Gastrocnemius medialis (tissue), 4 donors: ENCODE measurements around the gene PLA2G3. TPM values are rescaled to one million over a fixed set of nuclear protein-coding genes. Genes with fewer than 3 reads are reported as not detected.

ENCODE experiments used
- ATAC-seq, 2 donors: fragments of 150-250 bp; one replicate each; pipeline ENCODE4 v1.9.1; 2016
- DNase-seq, 2 donors: peaks; one replicate each; pipeline ENCODE4 v3.0.0-alpha.2; 2019
- H3K27ac ChIP-seq, 4 donors: fragments of 200-600 bp; sonication (generic); 1 replicate in 1 of 4; 2 replicates in 3 of 4; pipeline ENCODE4 v1.5.1; 2016 to 2018; ENCODE audit warnings: mild to moderate bottlenecking in 2 of 4, moderate library complexity in 1 of 4
- H3K27me3 ChIP-seq, 3 donors: fragments of 200-600 bp; sonication (generic) in 2 of 3; 1 replicate in 1 of 3; 2 replicates in 2 of 3; pipeline versions ENCODE4 v1.5.1 to v1.6.0; 2016 to 2019; ENCODE audit warnings: mild to moderate bottlenecking in 1 of 3, moderate library complexity in 1 of 3
- H3K36me3 ChIP-seq, 2 donors: fragments of 200-600 bp; sonication (generic) in 1 of 2; one replicate each; pipeline ENCODE4 v1.5.1; 2017 to 2018
- H3K4me1 ChIP-seq, 2 donors: fragments of 200-600 bp; sonication (generic) in 1 of 2; one replicate each; pipeline ENCODE4 v1.5.1; 2016 to 2017; ENCODE audit warnings: mild to moderate bottlenecking in 2 of 2
- H3K4me3 ChIP-seq, 4 donors: fragments of 200-600 bp; sonication (generic) in 3 of 4; 1 replicate in 1 of 4; 2 replicates in 3 of 4; pipeline ENCODE4 v1.5.1; 2016 to 2019; ENCODE audit warnings: mild to moderate bottlenecking in 2 of 4
- H3K9me3 ChIP-seq, 3 donors: fragments of 200-600 bp; sonication (generic) in 2 of 3; 1 replicate in 1 of 3; 2 replicates in 2 of 3; pipeline ENCODE4 v1.5.1; 2016 to 2019
- CTCF ChIP-seq, 5 experiments: fragments of 450-650 bp in 3 of 5; fragments of 200-600 bp in 2 of 5; sonication (generic) in 2 of 5; IDR thresholded peaks in 4 of 5; conservative IDR thresholded peaks in 1 of 5; 1 replicate in 4 of 5; 2 replicates in 1 of 5; pipeline ENCODE4 v1.5.1; 2016 to 2019; ENCODE audit warnings: antibody characterized with exemption in 5 of 5, mild to moderate bottlenecking in 3 of 5, moderate library complexity in 3 of 5
- POLR2A ChIP-seq, 2 donors: fragments of 450-650 bp; IDR thresholded peaks; one replicate each; pipeline ENCODE4 v1.6.1; 2017; ENCODE audit warnings: antibody characterized with exemption in 2 of 2, mild to moderate bottlenecking in 2 of 2, moderate library complexity in 2 of 2
- in situ Hi-C, 4 donors: fragments of 200-750 bp; cut with MboI; loops; one replicate each; pipeline versions ENCODE4 v1.15.0 to v1.8.0; 2017; ENCODE audit warnings: low sequenced_read_pairs in 4 of 4
- intact Hi-C: fragments of 100-400 bp; cut with DNase I; formaldehyde crosslinking; loops from one replicate; pipeline ENCODE4 v1.15.1; 2023; ENCODE audit warnings: low total_unique reads
- total RNA-seq, 4 donors: library from RNA; depleted of rRNA; stranded (reverse); fragments of >200 nt; gene quantifications; one replicate each; pipeline versions ENCODE4 v1.1.0 to v1.2.3, GENCODE V29; 2016

Gene PLA2G3
- total RNA-seq, 4 donors from 2014 or later = not detected

DNA sequence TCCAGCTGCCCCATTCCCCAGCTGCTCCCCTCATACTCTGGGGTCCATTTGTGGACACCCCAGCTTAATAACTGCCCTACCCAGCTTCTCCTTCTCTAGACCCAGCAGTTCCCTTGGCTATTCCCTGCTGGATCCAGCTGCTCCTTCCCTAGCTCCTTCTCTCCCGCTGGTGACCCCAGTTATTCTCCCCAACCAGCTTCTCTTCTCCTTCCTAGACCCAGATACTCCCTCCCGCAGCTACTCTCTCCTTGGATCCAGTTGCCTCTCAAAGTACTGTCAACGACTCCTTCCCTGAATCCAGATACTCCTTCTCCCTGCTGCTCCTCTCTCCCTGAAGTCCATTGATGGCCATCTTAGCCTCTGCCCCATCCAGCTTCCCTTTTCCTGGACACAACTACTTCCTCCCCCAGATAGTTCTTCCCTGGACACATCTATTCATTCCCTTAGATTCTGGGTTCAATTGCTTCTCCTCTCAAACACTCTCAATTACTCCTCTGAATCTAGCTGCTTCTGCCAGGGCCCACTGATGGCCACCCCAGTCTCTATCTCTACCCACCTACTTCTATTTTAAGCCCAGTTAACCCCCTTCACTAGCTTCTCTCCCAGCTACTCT, 44.6 kb downstream of the PLA2G3 start:
- Histone ChIP-seq H3K9me3 (no peaks in the 10 kb centered on the region), H3K27ac (peak overlapping the region; percentile 93 to 98 (median 95)), H3K27me3 (no peaks in the 10 kb centered on the region), H3K4me1 (peaks cover 48 to 72% of the 10 kb centered on the region in 2 donors), H3K4me3 (no peak overlapping the region), H3K36me3 (peaks cover 0 to 62% of the 10 kb centered on the region in 2 donors)
- no peak for ATAC-seq
- no peak for DNase-seq
- in situ Hi-C loops = loop anchor here in 1 of 4 donors (10.0 kb wide), 1 partner anchor 139 kb away; no protein-coding TSS in a partner anchor
- TF ChIP-seq POLR2A (IDR thresholded peaks at IDR 0.05) (no peak), CTCF (IDR thresholded peaks at IDR 0.05 in 4 of 5, conservative IDR thresholded peaks at IDR 0.05 in 1 of 5) (no peak)
- intact Hi-C loops = no loop called here

- in situ Hi-C loops (loop anchor here in 2 of 4 donors (5.0 to 10.0 kb wide), 3 partner anchors 53 to 140 kb away; no protein-coding TSS in a partner anchor), intact Hi-C loops (no loop called here)
- DNase-seq = no peak
- no peaks in the 10 kb centered on the region for H3K27me3 ChIP-seq
- H3K36me3 ChIP-seq = peaks cover 0 to 54% of the 10 kb centered on the region in 2 donors
- peak overlapping the region; percentile 93 to 98 (median 95) for H3K27ac ChIP-seq
- peaks cover 47 to 72% of the 10 kb centered on the region in 2 donors for H3K4me1 ChIP-seq
- no peak for ATAC-seq
- no peaks in the 10 kb centered on the region for H3K9me3 ChIP-seq
- no peak for TF ChIP-seq POLR2A (IDR thresholded peaks at IDR 0.05)
- H3K4me3 ChIP-seq = peak overlapping the region in 1 of 4 donors; percentile 62
These were observed 45.6 kb downstream of the PLA2G3 start for GRCh38 chr22:31094741-31095140.

GRCh38 chr22:31094021-31094551, 46.2 kb downstream of the PLA2G3 start:
- Histone ChIP-seq H3K4me3 (peak overlapping the region; percentile 53 to 62 (median 59)), H3K36me3 (peaks cover 0 to 47% of the 10 kb centered on the region in 2 donors), H3K27ac (peak overlapping the region; percentile 93 to 98 (median 95)), H3K4me1 (peaks cover 40 to 72% of the 10 kb centered on the region in 2 donors), H3K9me3 (no peaks in the 10 kb centered on the region), H3K27me3 (no peaks in the 10 kb centered on the region)
- TF ChIP-seq CTCF (IDR thresholded peaks at IDR 0.05 in 4 of 5, conservative IDR thresholded peaks at IDR 0.05 in 1 of 5) (no peak), POLR2A (IDR thresholded peaks at IDR 0.05) (no peak)
- DNase-seq = peak; percentile 78 to 92
- intact Hi-C loops (no loop called here), in situ Hi-C loops (loop anchor here in 2 of 4 donors (5.0 to 10.0 kb wide), 3 partner anchors 53 to 141 kb away; no protein-coding TSS in a partner anchor)
- ATAC-seq = peak; percentile 67 to 77

GRCh38 chr22:31093086-31093850, 47.0 kb downstream of the PLA2G3 start:
- no peaks in the 10 kb centered on the region for H3K27me3 ChIP-seq
- peak overlapping the region; percentile 53 to 62 (median 59) for H3K4me3 ChIP-seq
- peaks cover 35 to 64% of the 10 kb centered on the region in 2 donors for H3K4me1 ChIP-seq
- peak; percentile 79 to 93 for DNase-seq
- H3K27ac ChIP-seq = peak overlapping the region; percentile 93 to 98 (median 95)
- peak; percentile 55 to 84 for TF ChIP-seq POLR2A (IDR thresholded peaks at IDR 0.05)
- no peak for TF ChIP-seq CTCF (IDR thresholded peaks at IDR 0.05 in 4 of 5, conservative IDR thresholded peaks at IDR 0.05 in 1 of 5)
- intact Hi-C loops (loop anchor here (1.0 kb wide), 2 partner anchors 9 to 14 kb away; partner anchors contain the start of gene SELENOM), in situ Hi-C loops (loop anchor here in 2 of 4 donors (5.0 to 10.0 kb wide), 3 partner anchors 54 to 142 kb away; no protein-coding TSS in a partner anchor)
- ATAC-seq = peak; percentile 71 to 75
- H3K9me3 ChIP-seq = no peaks in the 10 kb centered on the region
- peaks cover 0 to 41% of the 10 kb centered on the region in 2 donors for H3K36me3 ChIP-seq
